Spleen (tissue), 11 donors: ENCODE results near the gene RNF166. TPM values are rescaled to one million over a fixed set of nuclear protein-coding genes. Genes with fewer than 3 reads are reported as not detected.
A peak's percentile ranks its signal among the peaks of the same experiment; 100 is the strongest.

ENCODE experiments used
- DNase-seq: peaks from one replicate; pipeline ENCODE4 v3.0.0-alpha.2; 2020
- H3K27ac ChIP-seq, 8 donors: fragments of 200-600 bp; sonication (generic) in 7 of 8; 1 replicate in 4 of 8; 2 replicates in 4 of 8; pipeline versions ENCODE4 v1.5.0 to v1.8.0; 2016 to 2021; ENCODE audit warnings: inconsistent platforms in 4 of 8, mild to moderate bottlenecking in 4 of 8, moderate library complexity in 1 of 8
- H3K27me3 ChIP-seq, 7 donors: fragments of 200-600 bp; sonication (generic) in 6 of 7; replicated peaks in 1 of 7; 1 replicate in 4 of 7; 2 replicates in 3 of 7; pipeline versions ENCODE4 v1.5.0 to v1.8.0; 2016 to 2021; ENCODE audit warnings: inconsistent platforms in 3 of 7, mild to moderate bottlenecking in 1 of 7
- H3K36me3 ChIP-seq, 6 donors: fragments of 200-600 bp; sonication (generic) in 5 of 6; 1 replicate in 4 of 6; 2 replicates in 2 of 6; pipeline versions ENCODE4 v1.5.0 to v1.8.0; 2016 to 2021; ENCODE audit warnings: inconsistent platforms in 2 of 6
- H3K4me1 ChIP-seq, 6 donors: fragments of 200-600 bp; sonication (generic) in 5 of 6; 1 replicate in 3 of 6; 2 replicates in 3 of 6; pipeline versions ENCODE4 v1.5.0 to v1.8.0; 2016 to 2021; ENCODE audit warnings: inconsistent platforms in 3 of 6
- H3K4me3 ChIP-seq, 8 donors: fragments of 200-600 bp; sonication (generic) in 7 of 8; 1 replicate in 4 of 8; 2 replicates in 4 of 8; pipeline versions ENCODE4 v1.5.0 to v1.8.0; 2016 to 2021; ENCODE audit warnings: inconsistent platforms in 4 of 8, mild to moderate bottlenecking in 4 of 8, moderate library complexity in 2 of 8
- H3K9me3 ChIP-seq, 8 donors: fragments of 200-600 bp; sonication (generic) in 7 of 8; 1 replicate in 4 of 8; 2 replicates in 4 of 8; pipeline versions ENCODE4 v1.5.0 to v1.8.0; 2016 to 2021; ENCODE audit warnings: inconsistent platforms in 4 of 8
- CTCF ChIP-seq, 11 experiments: fragments of 200-600 bp in 7 of 11; fragments of 450-650 bp in 4 of 11; sonication (generic) in 4 of 11; IDR thresholded peaks in 8 of 11; conservative IDR thresholded peaks in 3 of 11; 1 replicate in 7 of 11; 2 replicates in 4 of 11; pipeline versions ENCODE4 v1.4.0 to v1.8.0; 2016 to 2021; ENCODE audit warnings: antibody characterized with exemption in 11 of 11, inconsistent platforms in 4 of 11, mild to moderate bottlenecking in 1 of 11
- POLR2A ChIP-seq, 3 donors: fragments of 450-650 bp; IDR thresholded peaks; one replicate each; pipeline ENCODE4 v1.5.1; 2017; ENCODE audit warnings: antibody characterized with exemption in 3 of 3, mild to moderate bottlenecking in 1 of 3
- POLR2AphosphoS5 ChIP-seq, 3 donors: sonication (generic); formaldehyde crosslinking; IDR thresholded peaks; one replicate each; pipeline ENCODE4 v1.5.1; 2017; ENCODE audit warnings: antibody characterized with exemption in 3 of 3
- WGBS, 5 donors: extraction: QIAGEN DNeasy Blood & Tissue Kit in 3 of 5; methylation state at CpG; one replicate each; pipeline versions ENCODE4 v1.1.5 to v1.1.7; 2013 to 2018; 5-methylcytosine and 5-hydroxymethylcytosine counted together
- intact Hi-C: fragments of 100-400 bp; cut with DNase I; formaldehyde crosslinking; loops from one replicate; pipeline ENCODE4 v1.15.0; 2023; ENCODE audit warnings: low total_unique reads
- polyA plus RNA-seq, 3 donors: library from polyadenylated mRNA; stranded (reverse); fragments of 200-250 nt; gene quantifications; one replicate each; pipeline ENCODE4 v1.2.1, GENCODE V29; 2013
- total RNA-seq, 7 donors: library from RNA; depleted of rRNA in 3 of 7; stranded (reverse); fragments of >200 nt in 3 of 7; fragmentation: NEBNext Ultra II Directional in 4 of 7; extraction: Animal tissue kit (Norgen Biotek cat#: 25700) in 4 of 7; gene quantifications; one replicate each; pipeline versions ENCODE4 v1.1.0 to v1.2.1, GENCODE V29; 2016 to 2021
- donor health status: healthy with polysubstance abuse.
- donor health status: DM: no; HTN: no; CAD: no; lungs with moderate emphysema.
- donor health status: DM: no; HTN: no; CAD: no.
- donor health status: Bipolar disorder and iron deficiency.
- donor health status: healthy.
- donor health status: DM: no; HTN: no; CAD: no.
- donor health status: DM: yes; HTN: yes; CAD: no.

RNF166 gene
- total and polyA plus RNA-seq, 10 donors, result 55.7 to 135 (median 98.8) TPM

GRCh38 chr16:88658714-88659113 lies 47.5 kb downstream of the RNF166 start:
- TF ChIP-seq CTCF (IDR thresholded peaks at IDR 0.05 in 8 of 11, conservative IDR thresholded peaks at IDR 0.05 in 3 of 11), result no peak
- no peak for TF ChIP-seq POLR2AphosphoS5 (IDR thresholded peaks at IDR 0.05)
- TF ChIP-seq POLR2A (IDR thresholded peaks at IDR 0.05), result no peak
- H3K27ac ChIP-seq, result no peak overlapping the region
- WGBS, 5 donors, result 90 to 98% (median 92%) methylated on average over 15 of the region's 15 CpGs
- peaks cover 0 to 55% (median 30%) of the 10 kb centered on the region in 6 donors for H3K36me3 ChIP-seq
- H3K4me1 ChIP-seq, result peaks cover 6 to 32% (median 16%) of the 10 kb centered on the region in 6 donors
- H3K4me3 ChIP-seq, result no peak overlapping the region
- intact Hi-C loops, result loop anchor here (10.0 kb wide), 1 partner anchor 46 kb away; the partner anchor contains the start of genes CTU2 and RNF166
- no peak for DNase-seq
- no peaks in the 10 kb centered on the region for H3K27me3 ChIP-seq
- H3K9me3 ChIP-seq, result no peaks in the 10 kb centered on the region

- WGBS, 5 donors, result 91 to 93% (median 92%) methylated on average over 14 to 19 of the region's 19 CpGs
Observed at GRCh38 chr16:88657371-88657770, 48.8 kb downstream of the RNF166 start.

GRCh38 chr16:88656291-88656980 lies 49.8 kb downstream of the RNF166 start:
- no peak for TF ChIP-seq POLR2A (IDR thresholded peaks at IDR 0.05)
- TF ChIP-seq POLR2AphosphoS5 (IDR thresholded peaks at IDR 0.05), result no peak
- no peak for TF ChIP-seq CTCF (IDR thresholded peaks at IDR 0.05 in 8 of 11, conservative IDR thresholded peaks at IDR 0.05 in 3 of 11)
- intact Hi-C loops, result loop anchor here (10.0 kb wide), 1 partner anchor 48 kb away; the partner anchor contains the start of genes CTU2 and RNF166
- H3K27me3 ChIP-seq, result no peaks in the 10 kb centered on the region
- H3K4me3 ChIP-seq, result no peak overlapping the region
- no peak overlapping the region for H3K27ac ChIP-seq
- peaks cover 0 to 68% (median 30%) of the 10 kb centered on the region in 6 donors for H3K36me3 ChIP-seq
- no peaks in the 10 kb centered on the region for H3K9me3 ChIP-seq
- 78 to 92% (median 89%) methylated on average over 20 to 25 of the region's 25 CpGs for WGBS, 5 donors
- DNase-seq, result no peak
- H3K4me1 ChIP-seq, result peaks cover 7 to 37% (median 18%) of the 10 kb centered on the region in 6 donors

More at GRCh38 chr16:88657371-88657770, 48.8 kb downstream of the RNF166 start:
- DNase-seq, result no peak
- H3K4me1 ChIP-seq, result peaks cover 6 to 37% (median 17%) of the 10 kb centered on the region in 6 donors
- H3K9me3 ChIP-seq, result no peaks in the 10 kb centered on the region
- no peaks in the 10 kb centered on the region for H3K27me3 ChIP-seq
- intact Hi-C loops, result loop anchor here (10.0 kb wide), 1 partner anchor 47 kb away; the partner anchor contains the start of genes CTU2 and RNF166
- peaks cover 0 to 67% (median 30%) of the 10 kb centered on the region in 6 donors for H3K36me3 ChIP-seq
- TF ChIP-seq CTCF (IDR thresholded peaks at IDR 0.05 in 8 of 11, conservative IDR thresholded peaks at IDR 0.05 in 3 of 11) (no peak), POLR2AphosphoS5 (IDR thresholded peaks at IDR 0.05) (peak in 1 of 3 donors; percentile 30)
- H3K4me3 ChIP-seq, result no peak overlapping the region
- no peak overlapping the region for H3K27ac ChIP-seq

- H3K4me3 ChIP-seq, result no peak overlapping the region
- DNase-seq, result no peak
- H3K4me1 ChIP-seq, result peaks cover 7 to 37% (median 18%) of the 10 kb centered on the region in 6 donors
- H3K9me3 ChIP-seq, result no peaks in the 10 kb centered on the region
- peaks cover 0 to 68% (median 30%) of the 10 kb centered on the region in 6 donors for H3K36me3 ChIP-seq
- intact Hi-C loops, result loop anchor here (10.0 kb wide), 1 partner anchor 49 kb away; the partner anchor contains the start of genes CTU2 and RNF166
- no peak for TF ChIP-seq POLR2AphosphoS5 (IDR thresholded peaks at IDR 0.05)
- no peak for TF ChIP-seq POLR2A (IDR thresholded peaks at IDR 0.05)
- TF ChIP-seq CTCF (IDR thresholded peaks at IDR 0.05 in 8 of 11, conservative IDR thresholded peaks at IDR 0.05 in 3 of 11), result no peak
- H3K27ac ChIP-seq, result no peak overlapping the region
- no peaks in the 10 kb centered on the region for H3K27me3 ChIP-seq
- 83 to 95% (median 89%) methylated on average over 16 to 29 of the region's 29 CpGs for WGBS, 5 donors
Observed at GRCh38 chr16:88655733-88656281, 50.4 kb downstream of the RNF166 start.
